ENCODE data around the gene CXCL14. TPM values are rescaled to one million over a fixed set of nuclear protein-coding genes. Genes with fewer than 3 reads are reported as not detected.

The CXCL14 gene
- polyA plus RNA-seq, 1 of the 3 experiments (the other 2 are of a cell fraction), result 0.05 TPM

GRCh38 chr5:135546101-135546500, 32.7 kb downstream of the CXCL14 start:
- ChIA-PET CTCF (interaction anchor here (0.9 to 13.1 kb wide), 3 partner anchors 19 to 283 kb away, joined by 4 to 791 read pairs (median 205); no protein-coding TSS in a partner anchor), POLR2A (no interaction called here)
- H3K4me2 ChIP-seq, result no peak overlapping the region
- H4K20me1 ChIP-seq (ENCODE audit: insufficient read depth), result no peaks in the 10 kb centered on the region
- H2AFZ ChIP-seq (ENCODE audit: low read depth), result no peak overlapping the region
- no peak for TF ChIP-seq EP300 (IDR thresholded peaks at IDR 0.05; ENCODE audit: borderline replicate concordance in 1 of 2, low read depth in 1 of 2, low read length in 1 of 2)
- no peak for TF ChIP-seq FOXM1 (IDR thresholded peaks at IDR 0.05; ENCODE audit: low read depth)
- TF ChIP-seq RAD21 (IDR thresholded peaks at IDR 0.05; ENCODE audit: low read length), result no peak
- TF ChIP-seq GABPA (IDR thresholded peaks at IDR 0.05; ENCODE audit: low read depth), result no peak
- TF ChIP-seq NFIC (IDR thresholded peaks at IDR 0.05; ENCODE audit: borderline replicate concordance), result no peak
- no peak for TF ChIP-seq TAF1 (IDR thresholded peaks at IDR 0.05; ENCODE audit: borderline replicate concordance, low read depth, low read length)
- TF ChIP-seq CTCF (IDR thresholded peaks at IDR 0.05), result no peak
- no peak for TF ChIP-seq IRF3 (IDR thresholded peaks at IDR 0.05; ENCODE audit: low read depth, low read length)
- TF ChIP-seq RFX5 (IDR thresholded peaks at IDR 0.05; ENCODE audit: low read length), result no peak
- no peak for TF ChIP-seq MAX (IDR thresholded peaks at IDR 0.05; ENCODE audit: low read depth)
- no peak for TF ChIP-seq SMC3 (IDR thresholded peaks at IDR 0.05; ENCODE audit: low read depth, low read length)
- TF ChIP-seq POLR2AphosphoS5 (IDR thresholded peaks at IDR 0.05; ENCODE audit: low read depth, low read length), result no peak
- TF ChIP-seq ZBTB33 (IDR thresholded peaks at IDR 0.05; ENCODE audit: borderline replicate concordance, low read depth), result no peak
- no peak for TF ChIP-seq MEF2A (IDR thresholded peaks at IDR 0.05; ENCODE audit: borderline replicate concordance, low read depth)
- no peak for TF ChIP-seq TEAD4 (IDR thresholded peaks at IDR 0.05; ENCODE audit: borderline replicate concordance, insufficient read depth)
- TF ChIP-seq ELF1 (IDR thresholded peaks at IDR 0.05), result no peak
- no peak for TF ChIP-seq FOXJ3 (CRISPR knock-in tag; IDR thresholded peaks at IDR 0.05)
- no peak overlapping the region for H3K27ac ChIP-seq (ENCODE audit: low read depth in 2 of 2, low read length in 1 of 2)
- WGBS (ENCODE audit: low lambda C conversion rate), result 58% methylated on average over 10 of the region's 12 CpGs
- no peaks in the 10 kb centered on the region; a peak in 1 of 4 replicates for H3K4me1 ChIP-seq (ENCODE audit: control insufficient read depth in 1 of 2, insufficient read depth in 2 of 2, low read depth in 1 of 2, low read length in 1 of 2)
- H3F3A ChIP-seq (replicated peaks; ENCODE audit: insufficient read depth), result no peaks in the 10 kb centered on the region
- H3K9me2 ChIP-seq, result no peaks in the 10 kb centered on the region
- DNase-seq, result no peak
- H3K27me3 ChIP-seq (ENCODE audit: insufficient read depth), result peaks cover 97% of the 10 kb centered on the region
- no peaks in the 10 kb centered on the region for H3K79me2 ChIP-seq (ENCODE audit: insufficient read depth)
- H3K9me3 ChIP-seq, result no peaks in the 10 kb centered on the region
- no peaks in the 10 kb centered on the region for H3K36me3 ChIP-seq (replicated peaks in 1 of 2; ENCODE audit: control insufficient read depth in 1 of 2, insufficient read depth in 2 of 2, low read length in 1 of 2)
- H3K4me3 ChIP-seq (ENCODE audit: low read depth in 2 of 2, low read length in 1 of 2), result no peak overlapping the region
- no peak overlapping the region for H3K9ac ChIP-seq
